ENCODE results near the gene DCTPP1. TPM values are rescaled to one million over a fixed set of nuclear protein-coding genes. Genes with fewer than 3 reads are reported as not detected.
A peak's percentile ranks its signal among the peaks of the same experiment; 100 is the strongest.

Gene DCTPP1
- total and polyA plus RNA-seq, 12 donors: 12.0 to 42.6 (median 29.7) TPM

DNA sequence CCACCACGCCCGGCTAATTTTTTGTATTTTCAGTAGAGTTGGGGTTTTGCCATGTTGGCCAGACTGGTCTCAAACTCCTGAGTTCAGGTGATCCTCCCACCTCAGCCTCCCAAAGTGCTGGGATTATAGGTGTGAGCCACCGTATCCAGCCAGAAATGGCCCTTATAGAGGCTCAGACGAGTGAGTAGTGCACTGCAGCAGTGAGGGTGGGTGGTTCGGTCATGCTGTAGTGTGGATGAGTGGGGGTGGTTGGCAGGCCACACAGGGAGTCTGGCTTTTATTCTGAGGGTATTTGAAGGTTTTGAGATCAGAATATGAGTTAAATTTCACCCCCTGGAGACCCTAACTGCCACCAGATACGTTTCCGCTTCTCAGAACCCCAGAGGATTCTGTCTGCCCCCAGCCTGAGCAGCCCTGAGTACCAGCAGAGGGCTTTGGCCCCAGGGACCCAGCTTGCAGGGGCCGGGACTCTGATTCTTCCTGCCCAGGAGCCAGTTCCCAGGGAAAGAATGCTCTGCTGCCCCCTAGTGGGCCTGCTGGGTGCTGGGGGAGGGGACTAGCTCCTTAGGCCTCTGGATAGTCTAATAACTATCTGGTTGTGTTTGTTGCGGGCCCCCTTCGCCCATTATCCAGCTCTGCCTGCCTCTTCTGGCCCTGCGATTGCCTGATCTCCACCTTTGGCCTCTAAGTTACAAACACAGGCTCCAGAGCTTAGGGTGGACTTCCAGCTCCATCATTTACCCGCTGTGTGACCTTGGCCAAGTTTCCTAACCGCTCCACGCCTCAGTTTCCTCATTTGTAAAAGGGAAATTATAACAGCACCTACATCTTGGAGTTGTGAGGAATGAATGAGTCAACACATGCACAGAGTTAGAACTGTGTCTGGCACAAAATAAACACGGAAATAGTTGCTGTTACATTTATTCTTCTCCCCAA, 20.4 kb downstream of the DCTPP1 start:
- Histone ChIP-seq H3K4me1 (peaks cover 7 to 39% (median 26%) of the 10 kb centered on the region in 9 donors), H3K27me3 (no peaks in the 10 kb centered on the region), H3K36me3 (peaks cover 0 to 45% (median 0%) of the 10 kb centered on the region in 9 donors), H3K4me3 (peak overlapping the region in 2 of 10 donors; percentile 1 to 16), H3K9me3 (no peaks in the 10 kb centered on the region), H3K27ac (peak overlapping the region in 8 of 10 donors; percentile 3 to 84 (median 36))
- DNase-seq (peak; percentile 92 to 93), ATAC-seq (peak; percentile 63 to 90 (median 78))
- intact Hi-C loops (cut with DNase I): loop anchor here in 7 of 10 donors (5.0 to 10.0 kb wide), 8 partner anchors 42 to 345 kb away; partner anchors contain the start of genes YPEL3 (in 4 of the 7), TBX6 (in 3 of the 7), CD2BP2 (in 2 of the 7) and ALDOA (in 1 of the 7)
- 42 to 48% methylated on average over 15 of the region's 15 CpGs for WGBS, 2 donors
- TF ChIP-seq, protein P1, sequence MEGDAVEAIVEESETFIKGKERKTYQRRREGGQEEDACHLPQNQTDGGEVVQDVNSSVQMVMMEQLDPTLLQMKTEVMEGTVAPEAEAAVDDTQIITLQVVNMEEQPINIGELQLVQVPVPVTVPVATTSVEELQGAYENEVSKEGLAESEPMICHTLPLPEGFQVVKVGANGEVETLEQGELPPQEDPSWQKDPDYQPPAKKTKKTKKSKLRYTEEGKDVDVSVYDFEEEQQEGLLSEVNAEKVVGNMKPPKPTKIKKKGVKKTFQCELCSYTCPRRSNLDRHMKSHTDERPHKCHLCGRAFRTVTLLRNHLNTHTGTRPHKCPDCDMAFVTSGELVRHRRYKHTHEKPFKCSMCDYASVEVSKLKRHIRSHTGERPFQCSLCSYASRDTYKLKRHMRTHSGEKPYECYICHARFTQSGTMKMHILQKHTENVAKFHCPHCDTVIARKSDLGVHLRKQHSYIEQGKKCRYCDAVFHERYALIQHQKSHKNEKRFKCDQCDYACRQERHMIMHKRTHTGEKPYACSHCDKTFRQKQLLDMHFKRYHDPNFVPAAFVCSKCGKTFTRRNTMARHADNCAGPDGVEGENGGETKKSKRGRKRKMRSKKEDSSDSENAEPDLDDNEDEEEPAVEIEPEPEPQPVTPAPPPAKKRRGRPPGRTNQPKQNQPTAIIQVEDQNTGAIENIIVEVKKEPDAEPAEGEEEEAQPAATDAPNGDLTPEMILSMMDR (IDR thresholded peaks at IDR 0.05): peak; percentile 92 to 98 (median 96)

DNA sequence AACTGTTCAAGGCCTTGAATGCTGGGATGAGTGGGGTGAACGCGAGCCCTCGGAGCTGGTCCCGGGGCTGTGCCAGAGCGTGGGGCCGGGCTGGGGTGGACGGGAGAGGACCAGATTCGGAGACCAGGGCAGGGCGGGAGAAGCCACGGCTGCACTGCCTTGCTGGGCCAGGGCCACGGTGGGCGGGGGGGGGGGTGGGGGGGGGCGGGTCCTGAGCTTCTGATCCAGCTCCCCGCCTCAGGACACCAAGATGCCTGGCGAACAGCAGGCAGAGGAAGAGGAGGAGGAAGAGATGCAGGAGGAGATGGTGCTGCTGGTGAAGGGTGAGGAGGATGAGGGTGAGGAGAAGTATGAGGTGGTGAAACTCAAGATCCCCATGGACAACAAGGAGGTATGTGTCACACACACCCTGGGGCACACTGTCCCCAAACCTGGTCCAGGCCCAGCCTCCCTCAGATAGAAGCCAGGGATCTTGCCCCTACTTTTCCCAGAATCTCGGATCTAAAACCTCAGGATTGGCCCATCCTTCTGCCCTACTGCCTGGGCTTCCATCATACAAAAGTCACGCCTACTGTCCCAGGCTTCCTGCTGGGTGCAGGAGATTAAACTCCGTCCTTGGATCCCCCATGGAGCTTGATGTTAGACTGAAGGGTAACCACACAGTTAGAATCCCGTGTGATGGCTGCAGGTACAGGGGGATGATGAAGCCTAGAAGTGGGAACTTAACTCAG, 21.9 kb downstream of the DCTPP1 start:
- Histone ChIP-seq H3K36me3 (peaks cover 0 to 30% (median 0%) of the 10 kb centered on the region in 9 donors), H3K4me3 (peak overlapping the region; percentile 36 to 88 (median 76)), H3K9me3 (no peaks in the 10 kb centered on the region), H3K4me1 (peaks cover 7 to 39% (median 26%) of the 10 kb centered on the region in 9 donors), H3K27ac (peak overlapping the region; percentile 57 to 93 (median 84)), H3K27me3 (no peaks in the 10 kb centered on the region)
- TF ChIP-seq, protein P1 (IDR thresholded peaks at IDR 0.05): no peak
- 14 to 16% methylated on average over 16 to 17 of the region's 19 CpGs for WGBS, 2 donors
- DNase-seq: no peak
- peak; percentile 9 to 63 (median 20) for ATAC-seq
- intact Hi-C loops (cut with DNase I): loop anchor here in 6 of 10 donors (2.0 to 10.0 kb wide), 7 partner anchors 41 to 333 kb away; partner anchors contain the start of genes YPEL3 (in 5 of the 6), TBX6 (in 3 of the 6), CD2BP2 (in 1 of the 6) and MAPK3 (in 1 of the 6)

DNA sequence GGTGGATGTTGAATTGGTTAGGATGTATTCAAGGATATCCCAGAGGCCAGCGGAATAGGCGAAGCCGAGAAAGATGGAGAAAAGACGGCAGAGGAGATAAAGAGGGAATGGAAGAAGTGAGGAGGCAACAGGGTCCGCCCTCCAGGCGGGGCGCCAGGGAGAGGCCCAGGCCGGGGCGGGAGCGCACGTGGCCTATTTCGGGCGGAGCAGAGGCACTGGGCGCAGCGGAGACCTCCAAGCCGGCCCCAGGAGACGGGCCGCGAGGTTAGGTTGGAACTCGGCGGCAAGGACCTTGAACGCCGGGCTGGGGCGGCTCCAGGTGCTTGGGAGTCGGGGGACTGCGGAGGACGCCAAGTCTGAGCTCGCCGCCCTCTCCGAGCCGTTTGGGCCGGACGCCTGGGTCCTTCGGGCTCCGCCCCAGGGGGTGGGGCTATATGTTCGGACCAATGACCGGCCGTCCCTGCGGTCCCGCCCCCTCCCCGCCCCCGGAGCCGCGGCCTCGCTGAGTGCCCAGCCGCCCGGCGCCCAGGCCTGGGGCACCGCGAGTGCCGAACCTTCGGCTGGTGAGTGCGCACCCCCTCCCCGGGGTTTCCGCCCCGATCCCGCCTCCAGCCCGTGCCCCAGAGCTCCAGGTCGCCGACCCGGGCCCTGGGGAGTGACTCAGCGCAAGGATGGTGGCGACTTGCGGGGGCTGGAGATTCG, 22.6 kb downstream of the DCTPP1 start, which contains the start of gene ZNF771:
Gene ZNF771, plus strand, starts transcription at position 505 of the 702 bp plus-strand sequence. CDS start 448 bp downstream, outside the sequence.
- H3K4me3 ChIP-seq: peak within 1 kb of the TSS; percentile 36 to 88 (median 76)
- H3K9me3 ChIP-seq: no peaks in the 10 kb centered on the region
- H3K27ac ChIP-seq: peak within 1 kb of the TSS; percentile 57 to 93 (median 84)
- intact Hi-C loops (cut with DNase I): loop anchor here in 6 of 10 donors (2.0 to 10.0 kb wide), 7 partner anchors 40 to 332 kb away; partner anchors contain the start of genes YPEL3 (in 5 of the 6), TBX6 (in 3 of the 6), CD2BP2 (in 1 of the 6) and MAPK3 (in 1 of the 6)
- H3K36me3 ChIP-seq: peaks cover 0 to 23% (median 0%) of the 10 kb centered on the region in 9 donors
- DNase-seq: peak; percentile 93 to 95
- peak; percentile 95 to 97 (median 96) for ATAC-seq
- 0% methylated on average over 55 to 65 of the region's 65 CpGs for WGBS, 2 donors
- peaks cover 7 to 39% (median 26%) of the 10 kb centered on the region in 9 donors for H3K4me1 ChIP-seq
- TF ChIP-seq, protein P1 (IDR thresholded peaks at IDR 0.05): peak in 2 of 9 donors; percentile 3 to 4
- H3K27me3 ChIP-seq: no peaks in the 10 kb centered on the region
